Measurements from ENCODE around the gene KLHDC7B.

The KLHDC7B gene

DNA sequence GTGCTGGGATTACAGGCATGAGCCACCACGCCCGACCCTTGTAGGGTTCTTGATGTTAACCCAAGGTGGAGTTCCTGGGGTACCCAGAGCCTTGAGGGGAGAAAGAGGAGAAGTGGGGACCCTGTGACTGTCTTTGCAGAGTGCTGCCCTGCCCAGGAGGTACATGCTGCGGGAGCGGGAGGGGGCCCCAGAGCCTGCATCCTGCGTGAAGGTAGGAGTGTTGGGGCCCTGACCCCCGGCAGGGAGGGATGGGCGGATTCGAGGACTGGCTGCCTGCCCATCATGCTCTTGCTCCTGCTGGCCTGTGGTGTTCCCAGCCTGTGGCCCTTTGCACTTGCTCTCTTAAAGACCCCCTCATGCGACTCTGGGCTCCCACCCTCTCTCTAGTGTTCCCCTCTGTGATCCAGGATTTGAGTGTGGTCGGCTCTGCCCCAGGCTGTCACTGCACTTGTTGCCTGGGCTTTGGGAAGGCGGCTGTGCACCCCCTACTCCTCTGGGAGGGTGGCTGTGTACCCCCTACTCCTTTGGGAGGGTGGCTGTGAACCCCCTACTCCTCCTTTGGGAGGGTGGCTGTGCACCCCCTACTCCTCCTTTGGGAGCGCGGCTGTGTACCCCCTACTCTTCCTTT is 24.8 kb upstream of the KLHDC7B start:
- ChIA-PET CTCF (no interaction called here), POLR2A (no interaction called here)

DNA sequence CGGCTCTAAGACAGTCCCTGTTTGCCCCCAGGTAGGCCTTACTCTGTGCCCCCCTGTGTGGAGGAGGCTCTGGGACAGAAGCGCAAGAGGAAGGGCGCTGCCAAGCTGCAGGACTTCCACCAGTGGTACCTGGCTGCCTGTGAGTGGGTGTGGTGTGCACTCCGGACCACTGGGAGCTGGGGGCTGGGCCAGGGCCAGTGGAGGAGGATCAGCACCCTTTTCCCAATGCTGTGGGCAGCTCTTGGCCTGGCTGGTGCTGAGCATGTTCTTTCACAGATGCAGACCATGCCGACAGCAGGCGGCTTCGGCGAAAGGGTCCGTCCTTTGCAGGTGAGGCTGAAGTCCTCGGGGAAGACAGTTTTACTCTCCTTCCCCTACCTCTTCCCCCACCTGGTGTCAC is 24.0 kb upstream of the KLHDC7B start:
- POLR2A ChIA-PET = no interaction called here
- CTCF ChIA-PET = interaction anchor here (1.3 kb wide), 1 partner anchor 99 kb away, joined by 5 read pairs; no protein-coding TSS in a partner anchor

More for the DNA sequence above, 24.8 kb upstream of the KLHDC7B start:
- no peak overlapping the region for H3K4me3 ChIP-seq (ENCODE audit: low read depth, low read length)
- TF ChIP-seq, protein P1, sequence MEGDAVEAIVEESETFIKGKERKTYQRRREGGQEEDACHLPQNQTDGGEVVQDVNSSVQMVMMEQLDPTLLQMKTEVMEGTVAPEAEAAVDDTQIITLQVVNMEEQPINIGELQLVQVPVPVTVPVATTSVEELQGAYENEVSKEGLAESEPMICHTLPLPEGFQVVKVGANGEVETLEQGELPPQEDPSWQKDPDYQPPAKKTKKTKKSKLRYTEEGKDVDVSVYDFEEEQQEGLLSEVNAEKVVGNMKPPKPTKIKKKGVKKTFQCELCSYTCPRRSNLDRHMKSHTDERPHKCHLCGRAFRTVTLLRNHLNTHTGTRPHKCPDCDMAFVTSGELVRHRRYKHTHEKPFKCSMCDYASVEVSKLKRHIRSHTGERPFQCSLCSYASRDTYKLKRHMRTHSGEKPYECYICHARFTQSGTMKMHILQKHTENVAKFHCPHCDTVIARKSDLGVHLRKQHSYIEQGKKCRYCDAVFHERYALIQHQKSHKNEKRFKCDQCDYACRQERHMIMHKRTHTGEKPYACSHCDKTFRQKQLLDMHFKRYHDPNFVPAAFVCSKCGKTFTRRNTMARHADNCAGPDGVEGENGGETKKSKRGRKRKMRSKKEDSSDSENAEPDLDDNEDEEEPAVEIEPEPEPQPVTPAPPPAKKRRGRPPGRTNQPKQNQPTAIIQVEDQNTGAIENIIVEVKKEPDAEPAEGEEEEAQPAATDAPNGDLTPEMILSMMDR (IDR thresholded peaks at IDR 0.05; ENCODE audit: insufficient read depth, low read length, missing control alignments) = no peak
- DNase-seq (ENCODE audit: low read depth, low spot score) = no peak

DNA sequence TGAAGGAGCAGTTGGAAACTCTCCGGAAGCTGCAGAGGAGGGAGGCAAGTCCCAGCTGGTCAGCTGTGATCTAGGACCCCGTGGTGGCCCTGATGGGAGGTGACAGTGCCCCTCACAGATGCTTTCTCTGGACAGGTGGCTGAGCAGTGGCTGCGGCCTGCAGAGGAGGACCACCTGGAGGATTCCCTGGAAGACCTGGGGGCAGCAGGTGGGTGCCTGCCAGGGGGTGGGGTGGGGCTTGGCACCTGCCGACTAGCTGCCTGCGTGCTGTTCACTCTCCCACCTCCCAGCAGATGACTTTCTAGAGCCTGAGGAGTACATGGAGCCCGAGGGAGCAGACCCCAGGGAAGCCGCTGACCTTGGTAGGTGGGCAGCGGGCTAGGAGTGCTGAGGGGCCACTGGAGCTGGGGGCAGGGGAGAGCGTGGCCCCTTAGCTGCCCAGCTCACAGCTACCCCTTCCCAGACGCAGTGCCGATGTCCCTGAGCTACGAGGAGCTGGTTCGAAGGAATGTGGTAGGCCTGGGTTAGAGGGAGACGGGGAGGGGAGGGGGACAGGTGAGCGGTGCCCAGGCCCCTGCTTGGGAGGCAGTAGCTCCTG is 23.4 kb upstream of the KLHDC7B start:
- CTCF ChIA-PET = interaction anchor here (1.0 to 1.3 kb wide), 2 partner anchors 14 to 99 kb away, joined by 3 to 5 read pairs; no protein-coding TSS in a partner anchor
- no peak overlapping the region for H3K4me3 ChIP-seq (ENCODE audit: low read depth, low read length)
- DNase-seq (ENCODE audit: low read depth, low spot score) = no peak
- TF ChIP-seq, protein P1 (IDR thresholded peaks at IDR 0.05; ENCODE audit: insufficient read depth, low read length, missing control alignments) = no peak
- POLR2A ChIA-PET = interaction anchor here (0.8 kb wide), 1 partner anchor 14 kb away, joined by 3 read pairs; the partner anchor contains the start of genes LMF2 and NCAPH2

More for the DNA sequence above, 24.0 kb upstream of the KLHDC7B start:
- TF ChIP-seq, protein P1 (IDR thresholded peaks at IDR 0.05; ENCODE audit: insufficient read depth, low read length, missing control alignments) = no peak
- DNase-seq (ENCODE audit: low read depth, low spot score) = no peak
- no peak overlapping the region for H3K4me3 ChIP-seq (ENCODE audit: low read depth, low read length)

DNA sequence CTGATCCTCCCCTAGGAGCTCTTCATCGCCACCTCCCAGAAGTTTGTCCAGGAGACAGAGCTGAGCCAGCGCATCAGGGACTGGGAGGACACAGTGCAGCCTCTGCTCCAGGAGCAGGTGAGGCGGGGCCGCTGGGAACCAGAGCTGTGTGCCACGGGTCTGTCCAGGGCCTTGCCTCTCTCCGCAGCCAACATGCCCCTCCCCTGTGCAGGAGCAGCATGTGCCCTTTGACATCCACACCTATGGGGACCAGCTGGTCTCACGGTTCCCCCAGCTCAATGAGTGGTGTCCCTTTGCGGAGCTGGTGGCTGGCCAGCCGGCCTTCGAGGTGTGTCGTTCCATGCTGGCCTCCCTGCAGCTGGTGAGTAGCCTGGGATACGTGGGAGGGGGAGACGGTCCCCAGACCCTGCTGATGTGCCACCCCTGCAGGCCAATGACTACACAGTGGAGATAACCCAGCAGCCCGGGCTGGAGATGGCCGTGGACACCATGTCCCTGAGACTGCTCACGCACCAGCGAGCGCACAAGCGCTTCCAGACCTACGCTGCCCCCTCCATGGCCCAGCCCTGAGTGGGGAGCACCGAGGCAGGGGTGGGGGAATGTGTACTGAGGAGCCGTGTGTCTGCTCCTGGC is 22.8 kb upstream of the KLHDC7B start:
- CTCF ChIA-PET = interaction anchor here (1.0 to 1.3 kb wide), 2 partner anchors 14 to 98 kb away, joined by 3 to 5 read pairs; no protein-coding TSS in a partner anchor
- DNase-seq (ENCODE audit: low read depth, low spot score) = no peak
- TF ChIP-seq, protein P1 (IDR thresholded peaks at IDR 0.05; ENCODE audit: insufficient read depth, low read length, missing control alignments) = no peak
- POLR2A ChIA-PET = interaction anchor here (0.8 kb wide), 1 partner anchor 15 kb away, joined by 3 read pairs; the partner anchor contains the start of genes LMF2 and NCAPH2
- H3K4me3 ChIP-seq (ENCODE audit: low read depth, low read length) = no peak overlapping the region

DNA sequence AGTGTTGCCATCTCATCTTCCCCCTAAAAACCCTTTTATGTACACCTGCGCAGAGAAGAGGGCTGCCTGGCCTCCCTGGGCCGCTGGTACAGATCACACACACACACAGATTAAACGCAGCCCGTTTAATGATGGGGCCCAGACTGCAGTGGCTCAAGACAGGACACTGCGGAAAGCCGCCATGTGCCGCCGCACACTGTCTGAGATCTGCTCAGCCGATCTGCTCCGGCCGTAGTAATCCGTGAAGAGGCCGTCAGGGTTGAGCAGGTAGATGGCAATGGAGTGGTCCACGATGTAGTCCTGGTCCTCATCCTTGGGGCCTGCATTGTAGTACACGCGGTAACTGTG is 22.3 kb upstream of the KLHDC7B start:
- ChIA-PET POLR2A (interaction anchor here (3.0 kb wide), 1 partner anchor 15 kb away, joined by 25 read pairs; the partner anchor contains the start of genes LMF2 and NCAPH2), CTCF (interaction anchor here (1.5 kb wide), 1 partner anchor 16 kb away, joined by 4 read pairs; the partner anchor contains the start of gene LMF2)

More for the DNA sequence above, 22.3 kb upstream of the KLHDC7B start:
- DNase-seq (ENCODE audit: low read depth, low spot score) = no peak
- no peak overlapping the region for H3K4me3 ChIP-seq (ENCODE audit: low read depth, low read length)
- TF ChIP-seq, protein P1 (IDR thresholded peaks at IDR 0.05; ENCODE audit: insufficient read depth, low read length, missing control alignments) = no peak

Data from AG04449 (cell line).